ENCODE data around the gene ZNF148.

DNA sequence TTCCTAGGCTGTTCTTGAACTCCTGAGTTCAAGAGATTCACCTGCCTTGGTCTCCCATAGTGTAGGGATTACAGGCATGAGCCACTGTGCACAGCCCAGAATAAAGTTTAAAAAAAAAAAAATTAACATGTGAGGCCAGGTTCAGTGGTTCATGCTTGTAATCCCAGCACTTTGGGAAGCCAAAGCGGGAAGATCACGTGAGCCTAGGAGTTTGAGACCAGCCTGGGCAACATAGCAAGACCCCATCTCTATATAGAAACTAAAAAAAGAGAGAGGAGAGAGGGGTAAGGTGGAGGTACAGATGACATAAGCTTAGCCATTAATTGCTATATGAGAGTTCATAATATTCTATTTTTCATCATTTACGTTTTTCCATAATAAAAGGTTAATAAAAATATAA is 21.5 kb downstream of the ZNF148 start:
- TF ChIP-seq CTCF (IDR thresholded peaks at IDR 0.05 in 4 of 5, conservative IDR thresholded peaks at IDR 0.05 in 1 of 5) (no peak), POLR2A (IDR thresholded peaks at IDR 0.05) (no peak)
